Measurements from ENCODE around the gene SLC29A3.

Gene SLC29A3

DNA sequence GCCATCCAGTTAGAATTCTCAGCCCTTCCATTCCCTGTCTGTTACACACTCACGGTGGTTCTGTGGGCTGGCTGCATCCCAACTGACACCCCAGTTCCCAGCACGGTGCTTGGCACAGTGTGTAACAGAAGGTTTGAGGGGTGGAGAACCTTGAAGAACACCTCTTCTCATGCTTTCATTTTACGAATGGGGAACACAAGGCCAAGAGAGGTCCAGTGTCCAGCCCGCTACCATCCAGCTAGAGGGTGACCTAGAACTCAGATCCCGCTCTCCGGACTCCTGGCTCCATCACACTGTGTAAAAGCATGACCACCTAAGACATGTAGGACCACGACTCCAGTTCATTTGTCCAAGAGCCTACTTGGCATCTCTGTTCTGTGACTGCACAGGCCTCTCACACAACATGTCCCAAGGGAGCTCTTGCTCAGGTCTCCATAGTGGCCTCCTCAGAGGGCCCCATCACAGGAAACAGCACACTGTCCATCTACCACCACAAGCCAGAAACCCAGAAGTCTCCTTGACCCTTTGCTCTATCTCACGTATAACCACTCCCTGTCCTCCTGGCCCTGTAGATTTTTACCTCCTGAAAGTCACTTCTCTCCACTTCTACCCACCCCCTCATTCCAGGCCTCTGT lies 74.9 kb downstream of the SLC29A3 start:
- TF ChIP-seq GATA2 (IDR thresholded peaks at IDR 0.05; ENCODE audit: low read depth, low read length), result no peak
- no peak for TF ChIP-seq GATA3 (IDR thresholded peaks at IDR 0.05; ENCODE audit: low read depth, low read length)

DNA sequence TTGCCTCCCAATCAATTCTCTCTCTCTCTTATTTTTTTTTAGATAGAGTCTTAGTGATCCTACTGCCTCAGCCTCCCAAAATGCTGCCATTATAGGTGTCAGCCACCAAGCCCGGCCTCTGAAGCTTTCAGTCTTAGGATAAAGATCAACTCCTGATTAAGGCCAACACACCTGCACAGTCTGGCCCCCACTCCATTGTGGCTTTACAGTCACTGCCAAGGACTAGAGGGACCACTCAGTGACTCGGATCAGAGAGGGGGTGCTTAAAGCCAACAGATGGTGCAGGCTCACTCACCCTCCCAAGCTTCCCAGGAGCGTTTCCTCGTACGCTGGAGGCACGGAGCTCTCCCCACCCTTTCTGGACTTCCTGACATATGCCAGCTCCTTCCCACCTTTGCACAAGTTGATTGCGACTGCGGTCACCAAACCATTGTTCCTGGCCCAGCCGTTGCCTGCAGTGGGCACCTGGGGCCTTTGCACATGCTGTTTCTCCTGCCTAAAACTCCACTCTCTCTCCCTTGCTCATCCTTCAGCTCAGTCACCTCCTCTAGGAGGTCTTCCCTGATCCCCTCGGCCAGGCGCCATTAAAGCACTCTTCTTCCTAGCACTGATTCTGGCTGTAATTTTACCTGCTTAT lies 76.0 kb downstream of the SLC29A3 start:
- TF ChIP-seq GATA2 (IDR thresholded peaks at IDR 0.05; ENCODE audit: low read depth, low read length), result no peak
- no peak for TF ChIP-seq GATA3 (IDR thresholded peaks at IDR 0.05; ENCODE audit: low read depth, low read length)

GRCh38 chr10:71395621-71396020 lies 76.6 kb downstream of the SLC29A3 start:
- no peak for TF ChIP-seq GATA2 (IDR thresholded peaks at IDR 0.05; ENCODE audit: low read depth, low read length)
- no peak for TF ChIP-seq GATA3 (IDR thresholded peaks at IDR 0.05; ENCODE audit: low read depth, low read length)

- TF ChIP-seq GATA3 (IDR thresholded peaks at IDR 0.05; ENCODE audit: low read depth, low read length) (no peak), GATA2 (IDR thresholded peaks at IDR 0.05; ENCODE audit: low read depth, low read length) (0 out of 2 replicates have a peak, but pooled peaks have one; percentile 6)
Measured at GRCh38 chr10:71396084-71396710, 77.1 kb downstream of the SLC29A3 start.

DNA sequence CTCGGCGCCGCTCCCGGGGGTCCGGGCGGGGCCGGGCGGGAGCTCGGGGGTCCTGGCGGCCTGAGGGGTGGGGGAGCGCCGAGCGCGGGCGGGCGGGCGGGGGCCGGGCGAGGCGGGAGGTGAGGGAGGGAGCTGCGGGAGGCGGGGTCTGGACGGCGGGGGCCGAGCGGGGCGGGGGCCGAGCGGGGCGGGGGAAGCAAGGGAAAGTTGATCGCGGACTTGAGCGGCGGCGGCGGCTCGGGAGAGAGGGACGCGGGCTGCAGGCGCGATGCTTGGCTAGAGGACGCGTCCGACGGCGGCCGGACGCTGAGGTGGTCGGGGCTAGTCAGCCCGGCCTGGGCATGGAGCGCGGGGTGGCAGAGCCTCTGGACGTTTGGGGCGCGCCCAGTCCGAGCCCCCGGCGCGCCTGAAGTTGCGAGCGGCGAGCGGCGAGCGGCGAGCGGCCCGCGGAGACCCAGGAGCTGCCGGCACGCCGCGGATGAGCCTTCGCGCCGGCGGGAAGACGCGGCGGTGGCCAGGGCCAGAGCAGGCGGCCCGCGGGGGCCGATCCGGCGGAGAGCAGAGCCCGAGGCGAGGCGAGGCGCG lies 77.7 kb downstream of the SLC29A3 start, which contains the start of gene CDH23:
Gene CDH23 (plus strand): TSS at position 210 of the 585 bp plus-strand sequence. CDS start 42,912 bp downstream, outside the sequence.
- TF ChIP-seq GATA3 (IDR thresholded peaks at IDR 0.05; ENCODE audit: low read depth, low read length) (no peak), GATA2 (IDR thresholded peaks at IDR 0.05; ENCODE audit: low read depth, low read length) (no peak)

DNA sequence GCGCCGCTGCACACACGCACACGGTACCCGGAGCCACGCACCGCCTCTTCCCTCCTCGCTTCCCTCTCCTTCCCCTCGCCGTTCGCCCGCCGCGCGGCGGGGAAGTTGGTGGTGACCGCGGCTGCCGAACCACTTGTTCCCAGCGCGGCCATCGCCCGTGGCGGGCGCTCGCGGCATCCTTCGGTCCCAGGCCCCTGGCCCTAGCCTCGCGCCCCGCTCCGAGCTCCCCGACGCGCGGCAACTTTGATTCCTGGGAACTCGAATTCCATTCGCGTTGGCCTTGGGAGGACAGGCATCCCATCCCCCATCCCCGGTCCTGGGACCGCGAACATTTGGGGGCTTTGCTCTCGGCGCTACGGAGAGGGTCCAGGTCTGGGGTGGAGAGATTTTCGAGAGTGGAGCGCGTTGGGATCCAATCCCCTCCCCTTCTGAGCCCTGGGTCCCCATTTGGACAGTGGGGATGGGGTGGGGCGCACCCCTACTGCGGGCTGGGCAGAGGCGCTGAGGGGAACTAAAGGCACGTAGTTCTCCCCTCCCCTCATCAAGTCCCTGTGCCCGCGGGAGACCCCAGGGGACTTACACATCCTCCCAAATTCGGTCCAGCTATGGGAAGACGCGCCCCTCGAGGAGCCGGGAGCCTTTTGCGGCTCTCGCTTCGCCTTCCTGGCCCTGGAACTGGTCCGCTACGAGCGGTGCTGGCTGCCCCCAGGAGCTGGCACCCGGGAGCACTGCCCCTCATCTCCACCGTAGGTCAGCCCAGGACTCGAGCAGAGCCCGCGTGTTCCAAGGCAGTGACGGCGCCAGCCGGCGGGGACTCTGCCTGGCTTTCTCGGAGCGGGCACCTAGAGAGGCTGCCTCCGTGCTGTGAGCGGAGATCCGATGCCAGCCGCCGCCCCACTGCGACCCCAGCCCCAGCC lies 78.5 kb downstream of the SLC29A3 start:
- TF ChIP-seq GATA2 (IDR thresholded peaks at IDR 0.05; ENCODE audit: low read depth, low read length) (no peak), GATA3 (IDR thresholded peaks at IDR 0.05; ENCODE audit: low read depth, low read length) (no peak)

DNA sequence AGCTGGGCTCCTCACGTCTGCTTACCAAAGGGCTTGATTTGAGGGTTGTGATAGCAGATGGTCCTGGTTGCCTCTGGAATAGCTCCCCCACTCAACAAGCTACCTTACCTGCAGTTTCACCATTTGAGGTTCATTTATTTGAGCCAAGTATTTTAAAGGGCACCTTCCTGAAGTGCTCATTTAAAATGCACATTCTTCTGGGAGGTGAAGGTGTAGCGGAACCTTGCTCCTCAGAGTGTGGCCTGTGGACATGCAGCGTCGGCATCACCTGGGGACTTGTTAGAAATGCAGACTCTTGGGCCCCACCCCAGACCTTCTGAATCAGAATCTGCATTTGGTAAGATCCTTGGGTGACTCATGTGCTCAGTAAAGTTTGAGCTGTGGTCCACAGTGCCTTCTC lies 79.9 kb downstream of the SLC29A3 start:
- TF ChIP-seq GATA2 (IDR thresholded peaks at IDR 0.05; ENCODE audit: low read depth, low read length) (no peak), GATA3 (IDR thresholded peaks at IDR 0.05; ENCODE audit: low read depth, low read length) (no peak)

- TF ChIP-seq GATA2 (IDR thresholded peaks at IDR 0.05; ENCODE audit: low read depth, low read length) (no peak), GATA3 (IDR thresholded peaks at IDR 0.05; ENCODE audit: low read depth, low read length) (no peak)
Measured at GRCh38 chr10:71399946-71400345, 80.9 kb downstream of the SLC29A3 start.

DNA sequence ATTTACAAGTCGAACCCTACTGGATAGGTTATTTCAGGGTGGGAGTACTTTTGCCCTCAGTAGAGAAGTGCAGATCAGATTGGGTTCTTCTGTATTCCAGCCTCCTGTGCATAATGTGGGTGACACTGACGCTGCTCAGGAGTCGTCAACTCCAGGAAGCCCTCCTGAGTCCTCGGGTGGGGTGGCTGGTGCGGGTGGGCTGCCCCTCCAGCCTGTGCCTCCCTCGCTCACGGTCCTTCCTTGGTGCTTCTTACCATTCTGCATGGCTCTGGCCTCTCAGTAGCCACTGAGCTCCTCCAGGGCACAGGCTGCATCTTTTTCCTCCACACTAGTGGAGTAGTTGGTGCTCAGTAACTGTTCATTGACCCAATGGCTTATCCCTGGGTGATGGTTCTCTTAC lies 82.0 kb downstream of the SLC29A3 start:
- TF ChIP-seq GATA3 (IDR thresholded peaks at IDR 0.05; ENCODE audit: low read depth, low read length) (no peak), GATA2 (IDR thresholded peaks at IDR 0.05; ENCODE audit: low read depth, low read length) (no peak)

DNA sequence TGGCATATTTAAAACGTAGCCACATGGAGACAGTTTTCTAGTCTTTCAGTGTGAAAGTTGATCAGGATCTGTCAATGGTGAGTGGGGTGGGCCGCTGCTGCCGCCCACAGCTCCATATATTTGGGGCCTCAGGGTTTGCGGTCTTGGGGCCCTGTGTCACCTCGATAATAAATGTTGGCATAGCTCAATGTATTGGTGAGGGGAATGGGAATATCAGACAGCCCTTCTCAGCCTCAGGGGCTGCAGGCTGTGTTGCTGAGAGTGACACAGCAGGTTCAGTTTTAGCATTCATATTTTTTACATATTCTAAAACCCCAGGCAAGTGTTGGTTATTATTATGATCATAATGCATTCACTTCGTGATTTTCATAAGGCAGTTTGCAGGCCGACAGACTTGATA lies 82.9 kb downstream of the SLC29A3 start:
- TF ChIP-seq GATA3 (IDR thresholded peaks at IDR 0.05; ENCODE audit: low read depth, low read length) (no peak), GATA2 (IDR thresholded peaks at IDR 0.05; ENCODE audit: low read depth, low read length) (no peak)

- TF ChIP-seq GATA3 (IDR thresholded peaks at IDR 0.05; ENCODE audit: low read depth, low read length), result no peak
- TF ChIP-seq GATA2 (IDR thresholded peaks at IDR 0.05; ENCODE audit: low read depth, low read length), result no peak
Measured at GRCh38 chr10:71404503-71405295, 85.6 kb downstream of the SLC29A3 start.

- TF ChIP-seq GATA2 (IDR thresholded peaks at IDR 0.05; ENCODE audit: low read depth, low read length), result no peak
- TF ChIP-seq GATA3 (IDR thresholded peaks at IDR 0.05; ENCODE audit: low read depth, low read length), result no peak
Measured at GRCh38 chr10:71406878-71407277, 87.8 kb downstream of the SLC29A3 start.
